IPS-NIHi11 (cell line): ENCODE results near the gene SEPTIN10.
"Not testable (repeated sequence)": the region's sequence is repeated elsewhere in the genome, so short reads cannot be mapped to it uniquely, and the experiment has no call there.

Experiments
- DNase-seq: peaks from one replicate; pipeline ENCODE4 v3.0.0; 2012; ENCODE audit warnings: mixed read lengths, low spot score

Gene SEPTIN10

GRCh38 chr2:109545828-109546713 is 67.7 kb downstream of the SEPTIN10 start:
- DNase-seq, result peak; percentile 61

DNA sequence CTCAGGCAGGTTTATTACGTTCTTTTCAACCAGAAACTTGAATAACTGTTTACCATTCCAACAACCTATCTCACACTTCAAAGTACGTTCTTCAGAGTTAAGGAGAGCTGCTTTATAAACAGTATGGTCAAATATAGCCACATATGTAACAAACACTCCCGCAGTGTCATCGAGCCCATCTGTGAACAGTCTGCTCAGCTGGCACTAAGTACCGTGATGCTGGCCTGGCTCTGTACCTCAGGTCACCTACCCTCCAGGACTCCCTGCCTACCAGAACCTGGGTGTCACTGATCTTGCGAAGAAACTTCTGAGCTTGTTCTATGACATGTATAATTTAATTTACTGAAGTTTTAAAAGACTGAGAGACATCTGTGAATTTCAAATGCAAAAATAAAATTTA is 71.4 kb downstream of the SEPTIN10 start:
- DNase-seq, result no peak

DNA sequence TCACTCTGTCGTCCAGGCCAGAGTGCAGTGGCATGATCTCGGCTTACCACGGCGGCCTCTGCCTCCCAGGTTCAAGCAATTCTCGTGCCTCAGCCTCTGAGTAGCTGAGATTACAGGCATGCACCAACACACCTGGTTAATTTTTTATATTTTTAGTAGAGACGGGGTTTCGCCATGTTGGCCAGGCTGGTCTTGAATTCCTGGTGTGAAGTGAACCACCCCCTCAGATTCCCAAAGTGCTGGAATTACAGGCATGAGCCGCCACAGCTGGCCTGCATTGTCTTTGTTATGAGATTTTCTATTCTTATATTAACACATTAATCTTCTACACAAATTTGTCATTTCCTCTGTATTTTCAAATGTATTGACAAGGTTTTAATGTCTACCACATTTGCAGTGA is 75.2 kb downstream of the SEPTIN10 start:
- no peak for DNase-seq

DNA sequence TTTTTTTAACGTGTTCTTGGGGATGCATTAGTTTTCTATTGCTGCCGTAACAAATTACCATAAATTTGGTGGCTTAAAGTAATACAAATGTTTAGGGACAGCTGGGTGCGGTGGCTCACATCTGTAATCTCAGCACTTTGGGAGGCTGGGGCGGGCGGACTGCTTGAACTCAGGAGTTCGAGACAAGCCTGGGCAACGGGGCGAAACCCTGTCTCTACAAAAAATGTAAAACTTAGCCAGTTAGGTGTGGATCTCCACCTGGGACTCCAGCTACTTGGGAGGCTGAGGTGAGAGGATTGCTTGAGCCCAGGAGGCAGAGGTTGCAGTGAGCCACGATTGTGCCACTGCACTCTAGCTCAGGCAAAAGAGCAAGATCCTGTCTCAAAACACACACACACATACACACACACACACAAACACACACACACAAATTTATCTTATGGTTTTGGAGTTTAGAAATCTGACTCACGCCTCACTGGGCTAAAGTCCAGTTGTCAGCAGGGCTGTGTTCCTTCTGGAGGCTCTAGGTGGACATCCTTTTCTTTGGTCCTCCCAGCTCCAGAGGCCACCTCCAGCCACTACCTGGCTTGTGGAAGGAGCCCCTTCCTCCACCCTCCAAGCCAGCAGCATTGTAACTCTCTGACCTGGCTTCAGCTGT is 76.1 kb downstream of the SEPTIN10 start:
- no peak for DNase-seq

GRCh38 chr2:109536556-109536955 is 77.2 kb downstream of the SEPTIN10 start:
- not testable (repeated sequence) for DNase-seq

- DNase-seq, result no peak
These were observed 78.4 kb downstream of the SEPTIN10 start for GRCh38 chr2:109535217-109535946.

- DNase-seq, result no peak
These were observed 79.9 kb downstream of the SEPTIN10 start for GRCh38 chr2:109533823-109534222.

GRCh38 chr2:109532728-109533076 is 81.1 kb downstream of the SEPTIN10 start:
- DNase-seq, result no peak

- DNase-seq, result no peak
These were observed 81.7 kb downstream of the SEPTIN10 start for GRCh38 chr2:109531896-109532727.

- DNase-seq, result no peak
These were observed 82.5 kb downstream of the SEPTIN10 start for GRCh38 chr2:109531221-109531620.

GRCh38 chr2:109530712-109531111 is 83.1 kb downstream of the SEPTIN10 start:
- no peak for DNase-seq

GRCh38 chr2:109529532-109530449 is 84.0 kb downstream of the SEPTIN10 start:
- no peak for DNase-seq

- DNase-seq, result no peak
These were observed 84.8 kb downstream of the SEPTIN10 start for GRCh38 chr2:109528811-109529501.

GRCh38 chr2:109527846-109528705 is 85.7 kb downstream of the SEPTIN10 start:
- no peak for DNase-seq

DNA sequence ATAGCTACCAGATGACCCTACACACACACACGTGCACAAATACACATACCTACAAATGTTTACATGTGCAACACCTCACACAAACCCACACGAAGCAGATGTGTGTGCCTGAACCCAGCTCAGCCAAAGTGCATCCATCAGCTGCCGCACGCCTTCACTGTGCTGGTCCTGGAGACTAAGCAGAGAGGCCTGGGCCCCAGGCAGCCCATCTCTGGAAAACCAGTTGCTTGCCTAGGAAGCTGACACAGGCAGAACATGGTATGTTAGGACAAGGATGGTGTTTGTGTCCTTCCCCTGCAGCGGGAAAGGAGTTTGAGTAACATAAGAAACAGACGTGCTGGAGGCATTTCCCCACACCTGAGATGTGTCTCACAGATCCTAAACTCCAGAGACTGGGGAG is 86.7 kb downstream of the SEPTIN10 start:
- DNase-seq, result no peak

DNA sequence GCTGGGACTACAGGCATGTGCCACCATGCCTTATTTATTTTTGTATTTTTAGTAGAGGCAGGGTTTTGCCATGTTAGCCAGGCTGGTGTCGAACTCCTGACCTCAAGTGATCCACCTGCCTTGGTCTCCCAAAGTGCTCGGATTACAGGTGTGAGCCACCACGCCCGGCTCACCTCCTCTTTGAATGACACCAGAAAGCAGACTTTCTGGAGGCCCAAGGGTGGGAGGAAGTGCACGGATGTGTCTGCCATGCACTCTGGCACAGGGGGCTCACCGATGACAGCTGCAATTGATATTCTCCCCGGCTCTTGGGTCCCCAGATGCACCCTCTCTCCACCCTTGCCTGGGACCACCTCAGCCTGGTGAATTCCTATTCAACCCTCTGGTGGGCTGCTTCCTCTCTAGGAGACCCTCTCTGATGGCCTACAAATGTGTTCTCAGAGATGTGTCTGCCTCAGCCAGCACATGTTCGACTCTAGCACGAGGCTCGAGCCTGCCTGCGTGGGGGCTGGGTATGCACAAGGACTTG is 87.3 kb downstream of the SEPTIN10 start:
- DNase-seq, result no peak

GRCh38 chr2:109525836-109526235 is 87.9 kb downstream of the SEPTIN10 start:
- DNase-seq, result no peak

DNA sequence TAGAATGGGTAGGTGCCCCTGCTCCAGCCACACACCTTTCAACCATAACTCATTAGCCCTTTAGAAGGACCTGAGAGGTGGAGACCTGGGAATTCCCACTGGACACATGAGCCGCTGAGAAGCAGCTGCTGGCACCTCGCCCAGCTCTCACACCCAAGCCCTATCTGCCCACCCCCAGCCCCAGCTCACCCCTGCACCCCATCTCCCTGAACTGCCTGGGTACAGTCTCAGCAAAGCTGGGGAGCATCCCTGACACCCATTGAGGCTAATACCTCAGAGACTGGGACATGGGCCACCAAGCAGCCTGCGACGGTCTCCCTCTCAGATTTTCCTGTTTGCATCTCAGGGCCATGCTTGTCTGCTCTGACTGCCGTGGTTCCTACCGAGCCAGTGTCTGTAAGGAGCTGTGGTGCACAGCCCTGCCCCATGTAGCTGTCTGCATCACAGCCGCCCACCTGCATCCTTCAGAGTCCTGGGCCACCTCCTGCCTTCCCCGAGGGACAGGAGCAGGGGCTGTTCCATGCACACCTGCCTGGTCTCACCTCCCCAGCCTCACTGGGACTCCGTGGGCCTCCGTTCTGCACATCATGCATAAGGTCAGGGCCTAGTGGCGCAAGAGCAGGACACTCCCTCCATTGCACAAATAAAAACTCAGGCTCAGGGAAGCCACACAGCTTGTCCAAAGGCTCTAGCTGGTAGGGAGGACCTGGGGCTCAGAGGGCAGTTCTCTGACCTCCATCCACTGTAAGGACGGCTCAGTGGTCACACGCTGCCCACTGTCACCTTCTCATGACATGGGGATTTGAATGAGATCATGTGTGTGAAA is 90.0 kb downstream of the SEPTIN10 start:
- no peak for DNase-seq
